A549 (cell line): ENCODE data around the gene GNG4.

Experiments
- BHLHE40 ChIP-seq: IDR thresholded peaks from 2 replicates; pipeline ENCODE4 v1.6.1; 2012; ENCODE audit warnings: low read depth, low read length, inconsistent platforms
- CHD2 ChIP-seq: fragments of 150-350 bp; IDR thresholded peaks from 2 replicates; pipeline ENCODE4 v1.6.1; 2014; ENCODE audit warnings: low read length; ENCODE audit not compliant: partially characterized antibody
- EP300 ChIP-seq, 2 experiments: fragments of >200 bp; sonication (Bioruptor Twin); formaldehyde crosslinking; IDR thresholded peaks; 2 replicates in 1 of 2; 3 replicates in 1 of 2; pipeline ENCODE4 v1.6.1; 2016 to 2017
- FOSL2 ChIP-seq, 2 experiments: fragments of 450-650 bp in 1 of 2; fragments of >200 bp in 1 of 2; sonication (Bioruptor Twin) in 1 of 2; formaldehyde crosslinking; IDR thresholded peaks; 2 replicates each; pipeline versions ENCODE4 v1.5.0 to v1.6.1; 2016 to 2020; ENCODE audit warnings: mild to moderate bottlenecking in 1 of 2, moderate library complexity in 1 of 2
- HOXA7 ChIP-seq: fragments of 250-450 bp; sonication (Bioruptor Pico); IDR thresholded peaks from 2 replicates; pipeline ENCODE4 v1.5.0; 2020; ENCODE audit warnings: mild to moderate bottlenecking, moderate library complexity
- JUNB ChIP-seq: fragments of >200 bp; sonication (Bioruptor Twin); formaldehyde crosslinking; IDR thresholded peaks from 2 replicates; pipeline ENCODE4 v1.6.1; 2016
- MAZ ChIP-seq: fragments of 150-350 bp; IDR thresholded peaks from 2 replicates; pipeline ENCODE4 v1.6.1; 2014; ENCODE audit warnings: antibody characterized with exemption, low read depth, low read length, borderline replicate concordance
- PBX3 ChIP-seq: IDR thresholded peaks from 2 replicates; pipeline ENCODE4 v1.6.1; 2012
- POLR2A ChIP-seq: IDR thresholded peaks from 2 replicates; pipeline ENCODE4 v1.6.1; 2012; ENCODE audit warnings: mild to moderate bottlenecking, low read length
- REST ChIP-seq: fragments of 200-600 bp; sonication (generic); IDR thresholded peaks from 2 replicates; pipeline ENCODE4 v1.6.1; 2016; ENCODE audit warnings: antibody characterized with exemption, mild to moderate bottlenecking, moderate library complexity
- ZFP36 ChIP-seq: fragments of 450-650 bp; IDR thresholded peaks from 2 replicates; pipeline ENCODE4 v1.6.1; 2014; ENCODE audit warnings: borderline replicate concordance; ENCODE audit not compliant: partially characterized antibody
- TF ChIP-seq, protein P1 (sequence below): fragments of >200 bp; sonication (Bioruptor Twin); formaldehyde crosslinking; IDR thresholded peaks from 3 replicates; pipeline ENCODE4 v1.5.1; 2016

DNA sequence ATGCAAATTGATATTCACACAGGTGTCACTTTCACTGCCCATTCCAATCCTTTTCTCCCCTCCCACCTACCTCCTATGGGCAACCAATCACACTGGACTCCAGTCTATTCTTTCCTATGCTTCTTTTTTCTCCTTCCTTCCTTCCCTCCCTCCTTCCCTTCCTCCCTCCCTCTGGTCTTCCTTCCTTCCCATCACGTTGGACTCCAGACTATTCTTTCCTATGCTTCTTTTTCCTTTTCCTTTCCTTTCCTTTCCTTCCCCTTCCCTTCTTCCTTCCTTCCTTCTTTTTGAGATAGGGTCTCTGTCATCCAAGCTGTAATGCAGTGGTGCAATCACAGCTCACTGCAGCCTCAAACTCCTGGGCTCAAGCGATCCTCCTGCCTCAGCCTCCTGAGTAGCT is 64.6 kb downstream of the GNG4 start:
- no peak for TF ChIP-seq FOSL2 (IDR thresholded peaks at IDR 0.05)
- TF ChIP-seq FOSL2 (CRISPR knock-in tag; IDR thresholded peaks at IDR 0.05): no peak
- TF ChIP-seq JUNB: no peak
- TF ChIP-seq, protein P1, sequence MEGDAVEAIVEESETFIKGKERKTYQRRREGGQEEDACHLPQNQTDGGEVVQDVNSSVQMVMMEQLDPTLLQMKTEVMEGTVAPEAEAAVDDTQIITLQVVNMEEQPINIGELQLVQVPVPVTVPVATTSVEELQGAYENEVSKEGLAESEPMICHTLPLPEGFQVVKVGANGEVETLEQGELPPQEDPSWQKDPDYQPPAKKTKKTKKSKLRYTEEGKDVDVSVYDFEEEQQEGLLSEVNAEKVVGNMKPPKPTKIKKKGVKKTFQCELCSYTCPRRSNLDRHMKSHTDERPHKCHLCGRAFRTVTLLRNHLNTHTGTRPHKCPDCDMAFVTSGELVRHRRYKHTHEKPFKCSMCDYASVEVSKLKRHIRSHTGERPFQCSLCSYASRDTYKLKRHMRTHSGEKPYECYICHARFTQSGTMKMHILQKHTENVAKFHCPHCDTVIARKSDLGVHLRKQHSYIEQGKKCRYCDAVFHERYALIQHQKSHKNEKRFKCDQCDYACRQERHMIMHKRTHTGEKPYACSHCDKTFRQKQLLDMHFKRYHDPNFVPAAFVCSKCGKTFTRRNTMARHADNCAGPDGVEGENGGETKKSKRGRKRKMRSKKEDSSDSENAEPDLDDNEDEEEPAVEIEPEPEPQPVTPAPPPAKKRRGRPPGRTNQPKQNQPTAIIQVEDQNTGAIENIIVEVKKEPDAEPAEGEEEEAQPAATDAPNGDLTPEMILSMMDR: no peak
- TF ChIP-seq EP300 (IDR thresholded peaks at IDR 0.05): no peak
- no peak for TF ChIP-seq ZFP36
- TF ChIP-seq POLR2A: no peak
- no peak for TF ChIP-seq HOXA7 (CRISPR knock-in tag)
- TF ChIP-seq PBX3: no peak
- TF ChIP-seq CHD2: no peak
- no peak for TF ChIP-seq REST
- no peak for TF ChIP-seq MAZ
- no peak for TF ChIP-seq BHLHE40
